ENCODE results near the gene RHBDD1.

GRCh38 chr2:226892729-226893128, 56.9 kb downstream of the RHBDD1 start:
- TF ChIP-seq CTCF (IDR thresholded peaks at IDR 0.05) (no peak), POLR2A (IDR thresholded peaks at IDR 0.05) (no peak)

All from heart left ventricle (tissue), 13 donors.